ENCODE data around the gene ZNF506. TPM values are rescaled to one million over a fixed set of nuclear protein-coding genes. Genes with fewer than 3 reads are reported as not detected.
"Not testable (repeated sequence)": the region's sequence is repeated elsewhere in the genome, so short reads cannot be mapped to it uniquely, and the experiment has no call there.

Gene ZNF506
- total RNA-seq, 1 donor from 2014 or later = 8.1 TPM

- Mint-ChIP-seq H3K4me1 (ENCODE audit: low read depth) (peaks cover 29% of the 10 kb centered on the region), H3K36me3 (ENCODE audit: low read depth) (peaks cover 5% of the 10 kb centered on the region), H3K4me3 (ENCODE audit: unreplicated experiment) (peak overlapping the region; percentile 25), H3K27ac (ENCODE audit: unreplicated experiment) (no peak overlapping the region), H3K27me3 (ENCODE audit: low read depth) (no peaks in the 10 kb centered on the region), H3K9me3 (ENCODE audit: low read depth) (peaks cover 5% of the 10 kb centered on the region)
- DNase-seq (ENCODE audit: low spot score) = no peak
- no peak for TF ChIP-seq CTCF (IDR thresholded peaks at IDR 0.05)
These were observed 43.9 kb downstream of the ZNF506 start for GRCh38 chr19:19777692-19778091.

GRCh38 chr19:19776206-19777008, 45.1 kb downstream of the ZNF506 start:
- Mint-ChIP-seq H3K27ac (ENCODE audit: unreplicated experiment) (peak overlapping the region; percentile 78), H3K27me3 (ENCODE audit: low read depth) (no peaks in the 10 kb centered on the region), H3K9me3 (ENCODE audit: low read depth) (peaks cover 5% of the 10 kb centered on the region), H3K36me3 (ENCODE audit: low read depth) (peaks cover 5% of the 10 kb centered on the region), H3K4me3 (ENCODE audit: unreplicated experiment) (peak overlapping the region; percentile 94), H3K4me1 (ENCODE audit: low read depth) (peaks cover 29% of the 10 kb centered on the region)
- TF ChIP-seq CTCF (IDR thresholded peaks at IDR 0.05) = peak; percentile 30
- DNase-seq (ENCODE audit: low spot score) = peak; percentile 100

DNA sequence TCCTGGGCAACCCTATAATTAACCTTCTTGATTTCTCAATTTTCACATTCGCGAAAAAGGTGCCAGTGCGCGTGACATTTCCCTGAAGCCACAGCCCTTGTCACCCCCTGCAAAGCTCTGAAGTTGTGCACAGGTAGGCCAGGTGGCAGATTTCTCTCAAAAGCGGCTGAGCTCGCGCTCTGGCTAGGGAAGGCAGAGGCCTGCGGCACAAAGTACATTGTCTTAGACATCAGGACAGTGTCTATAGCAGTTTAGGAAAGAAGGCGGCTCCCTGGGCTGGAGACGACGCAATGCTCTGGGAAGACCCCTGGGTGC, 45.7 kb downstream of the ZNF506 start:
- no peak for TF ChIP-seq CTCF (IDR thresholded peaks at IDR 0.05)
- peak overlapping the region; percentile 94 for H3K4me3 Mint-ChIP-seq (ENCODE audit: unreplicated experiment)
- H3K36me3 Mint-ChIP-seq (ENCODE audit: low read depth) = peaks cover 5% of the 10 kb centered on the region
- no peaks in the 10 kb centered on the region for H3K27me3 Mint-ChIP-seq (ENCODE audit: low read depth)
- H3K4me1 Mint-ChIP-seq (ENCODE audit: low read depth) = peaks cover 29% of the 10 kb centered on the region
- peaks cover 5% of the 10 kb centered on the region for H3K9me3 Mint-ChIP-seq (ENCODE audit: low read depth)
- peak overlapping the region; percentile 78 for H3K27ac Mint-ChIP-seq (ENCODE audit: unreplicated experiment)
- no peak for DNase-seq (ENCODE audit: low spot score)

DNA sequence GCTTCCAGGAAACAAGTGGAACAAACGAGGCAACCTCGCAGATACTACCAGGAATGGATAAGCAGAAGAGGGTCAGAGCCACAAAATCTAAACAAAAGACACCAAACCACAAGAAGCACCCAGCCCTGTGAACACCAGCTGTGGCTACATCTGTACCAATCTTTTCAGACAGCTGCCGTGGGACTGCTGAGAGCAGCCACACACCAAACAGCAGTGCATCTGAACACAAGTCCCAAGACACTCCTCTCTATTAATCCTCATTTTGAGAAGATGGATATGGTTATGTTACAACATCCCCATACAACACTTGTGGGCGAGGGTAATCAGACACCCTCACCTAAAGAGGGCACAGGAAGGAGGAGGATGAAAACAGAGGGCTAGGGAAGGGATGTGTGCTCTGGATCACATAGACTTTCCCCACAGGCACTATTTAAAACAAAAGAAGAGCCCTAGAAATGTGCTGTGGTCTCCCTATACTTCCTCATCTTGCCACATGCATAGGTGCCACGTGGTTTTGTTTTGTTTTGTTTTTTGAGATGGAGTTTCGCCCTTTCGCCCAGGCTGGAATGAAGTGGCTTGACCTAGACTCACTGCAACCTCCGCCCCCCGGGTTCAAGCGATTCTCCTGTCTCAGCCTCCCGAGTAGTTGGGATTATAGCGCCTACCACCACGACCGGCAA, 47.1 kb downstream of the ZNF506 start:
- Mint-ChIP-seq H3K27ac (ENCODE audit: unreplicated experiment) (no peak overlapping the region), H3K9me3 (ENCODE audit: low read depth) (peaks cover 2% of the 10 kb centered on the region), H3K27me3 (ENCODE audit: low read depth) (no peaks in the 10 kb centered on the region), H3K36me3 (ENCODE audit: low read depth) (peaks cover 2% of the 10 kb centered on the region), H3K4me3 (ENCODE audit: unreplicated experiment) (no peak overlapping the region), H3K4me1 (ENCODE audit: low read depth) (peaks cover 29% of the 10 kb centered on the region)
- TF ChIP-seq CTCF (IDR thresholded peaks at IDR 0.05) = no peak
- DNase-seq (ENCODE audit: low spot score) = no peak

- not testable (repeated sequence) for H3K4me3 Mint-ChIP-seq (ENCODE audit: unreplicated experiment); H3K9me3 Mint-ChIP-seq (ENCODE audit: low read depth); H3K27ac Mint-ChIP-seq (ENCODE audit: unreplicated experiment); DNase-seq (ENCODE audit: low spot score); H3K36me3 Mint-ChIP-seq (ENCODE audit: low read depth); H3K27me3 Mint-ChIP-seq (ENCODE audit: low read depth)
- H3K4me1 Mint-ChIP-seq (ENCODE audit: low read depth) = peaks cover 13% of the 10 kb centered on the region
These were observed 49.6 kb downstream of the ZNF506 start for GRCh38 chr19:19771963-19772362.

DNA sequence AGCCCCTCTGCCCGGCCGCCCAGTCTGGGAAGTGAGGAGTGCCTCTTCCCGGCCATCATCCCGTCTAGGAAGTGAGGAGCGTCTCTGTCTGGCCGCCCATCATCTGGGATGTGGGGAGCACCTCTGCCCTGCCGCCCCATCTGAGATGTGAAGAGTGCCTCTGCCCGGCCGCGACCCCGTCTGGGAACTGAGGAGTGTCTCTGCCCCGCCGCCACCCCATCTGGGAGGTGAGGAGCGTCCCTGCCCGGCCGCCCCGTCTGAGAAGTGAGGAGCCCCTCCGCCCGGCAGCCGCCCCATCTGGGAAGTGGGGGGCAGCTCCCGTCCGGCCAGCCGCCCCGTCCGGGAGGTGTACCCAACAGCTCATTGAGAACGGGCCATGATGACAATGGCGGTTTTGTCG, 51.6 kb downstream of the ZNF506 start:
- not testable (repeated sequence) for H3K27ac Mint-ChIP-seq (ENCODE audit: unreplicated experiment); H3K4me1 Mint-ChIP-seq (ENCODE audit: low read depth); H3K4me3 Mint-ChIP-seq (ENCODE audit: unreplicated experiment); DNase-seq (ENCODE audit: low spot score); H3K9me3 Mint-ChIP-seq (ENCODE audit: low read depth); H3K27me3 Mint-ChIP-seq (ENCODE audit: low read depth); H3K36me3 Mint-ChIP-seq (ENCODE audit: low read depth)
